ENCODE measurements around the gene OR2H1.
A peak's percentile ranks its signal among the peaks of the same experiment; 100 is the strongest.
"Not testable (repeated sequence)": the region's sequence is repeated elsewhere in the genome, so short reads cannot be mapped to it uniquely, and the experiment has no call there.

OR2H1 gene

DNA sequence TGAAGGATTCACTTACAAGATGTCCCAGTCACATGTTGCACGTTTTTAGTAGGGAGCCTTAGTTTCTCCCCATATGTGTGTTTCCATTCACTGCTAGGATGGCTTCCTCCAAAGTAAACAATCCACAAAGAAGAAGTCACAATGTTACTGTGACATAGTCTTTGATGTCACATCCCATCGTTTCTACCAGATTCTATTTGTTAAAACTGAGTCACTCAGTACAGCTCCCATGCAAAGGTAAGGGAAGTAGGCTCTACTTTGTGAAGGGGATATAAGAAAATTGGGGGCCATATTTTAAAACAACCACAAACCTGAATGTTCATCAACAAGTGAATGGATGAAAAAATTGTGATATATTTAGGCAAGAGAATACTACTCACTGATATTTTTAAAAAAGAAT lies at the start of gene OR2H1, which contains the start of gene OR11A1:
OR2H1 (plus strand) TSS at position 185 of the 400 bp plus-strand sequence. CDS start 4,615 bp downstream, outside the sequence.
OR11A1 (minus strand) TSS at position 101 of the 400 bp plus-strand sequence. CDS start 29,430 bp downstream, outside the sequence.
- DNase-seq = no peak

DNA sequence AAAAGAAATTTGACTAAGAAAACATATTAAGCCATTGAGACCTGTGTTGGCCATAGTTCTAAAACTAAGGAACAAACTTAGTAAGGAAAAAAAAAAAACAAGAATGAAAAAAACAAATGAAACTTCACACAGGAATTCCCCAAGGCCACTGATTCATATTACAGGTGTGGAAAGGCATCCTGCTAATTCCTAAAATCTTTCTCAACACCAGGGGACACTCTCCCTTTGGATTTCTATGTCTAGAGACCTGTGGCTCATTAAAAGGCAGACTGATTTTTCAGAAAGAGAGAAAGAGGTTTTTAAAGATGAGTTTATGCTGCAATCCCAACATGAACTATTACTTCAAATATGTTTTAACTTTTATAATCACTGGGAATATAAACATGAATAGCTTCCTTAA lies 42.4 kb upstream of the OR2H1 start, which contains the start of gene OR12D1:
OR12D1 (plus strand) TSS at position 341 of the 400 bp plus-strand sequence.
- DNase-seq = no peak

DNA sequence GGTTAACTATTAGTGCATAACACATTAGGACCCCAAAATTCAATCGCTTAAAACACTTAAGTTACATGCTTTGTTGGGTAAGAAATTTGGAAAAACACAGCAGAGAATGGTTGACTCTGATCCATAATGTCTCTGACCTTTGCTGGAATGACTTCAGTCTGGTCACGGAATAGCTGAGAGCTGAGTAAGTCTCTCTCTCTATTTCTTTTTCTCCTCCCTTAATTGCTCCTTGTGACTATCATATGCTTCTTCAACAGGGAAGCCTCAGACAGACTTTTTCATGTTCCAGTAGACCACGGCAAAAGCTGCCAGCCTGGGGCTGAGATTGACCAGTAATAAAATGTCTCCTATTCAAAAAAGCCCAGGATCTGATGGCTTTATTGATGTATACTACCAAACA lies 37.4 kb upstream of the OR2H1 start:
- no peak for DNase-seq

DNA sequence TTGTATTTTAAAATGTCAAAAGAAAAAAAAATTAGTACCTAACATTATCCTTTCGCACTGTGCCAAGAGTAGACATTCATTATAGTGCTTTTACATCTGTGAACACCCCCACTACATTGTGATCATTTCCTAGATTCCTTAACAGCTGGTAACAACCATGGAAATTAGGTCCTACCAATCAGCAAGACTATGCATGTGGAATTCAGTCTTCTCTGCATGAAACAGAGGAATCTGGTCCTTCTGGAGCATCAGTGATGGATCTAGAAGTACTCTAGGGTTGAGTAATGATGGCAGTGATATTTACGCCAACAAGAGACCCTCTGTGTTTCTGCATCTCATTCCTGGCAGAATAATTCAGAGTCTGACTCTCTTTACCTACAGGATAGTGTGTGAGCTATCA lies 32.8 kb upstream of the OR2H1 start:
- no peak for DNase-seq

DNA sequence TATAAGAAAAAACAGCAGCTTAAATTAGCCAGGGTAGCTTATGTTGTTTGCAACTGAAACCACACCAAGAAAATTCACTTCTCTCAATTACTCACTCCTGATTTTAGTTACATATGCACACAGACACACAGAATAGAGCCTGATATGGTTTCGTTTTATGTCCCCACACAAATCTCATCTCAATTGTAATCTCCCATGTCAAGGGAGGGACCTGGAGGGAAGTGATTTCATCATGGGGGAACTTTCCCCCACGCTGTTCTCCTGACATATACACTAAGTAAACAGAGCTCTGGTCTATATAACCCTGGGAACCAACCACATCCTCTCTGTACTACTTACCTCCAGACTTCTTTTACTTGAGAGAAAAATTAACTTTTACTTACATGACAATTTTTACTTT lies 32.4 kb upstream of the OR2H1 start:
- DNase-seq = no peak

DNA sequence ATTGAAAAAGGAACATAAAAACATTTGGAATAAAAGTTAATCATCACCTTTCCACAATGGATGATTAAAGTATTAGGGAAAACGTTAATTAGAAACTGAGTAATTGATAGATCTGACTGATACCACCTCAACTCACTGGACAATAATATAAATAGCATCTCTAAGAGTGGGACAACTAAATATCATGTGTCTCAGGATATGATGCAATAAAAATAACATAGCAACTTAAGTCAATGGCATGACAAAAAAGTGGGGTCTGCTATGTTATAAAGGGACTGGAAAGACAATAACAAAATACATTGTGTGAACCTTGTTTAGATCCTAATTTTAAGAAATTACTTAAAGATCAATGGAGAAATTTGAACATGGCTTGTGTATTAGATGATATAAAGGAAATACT lies 31.9 kb upstream of the OR2H1 start:
- no peak for DNase-seq

DNA sequence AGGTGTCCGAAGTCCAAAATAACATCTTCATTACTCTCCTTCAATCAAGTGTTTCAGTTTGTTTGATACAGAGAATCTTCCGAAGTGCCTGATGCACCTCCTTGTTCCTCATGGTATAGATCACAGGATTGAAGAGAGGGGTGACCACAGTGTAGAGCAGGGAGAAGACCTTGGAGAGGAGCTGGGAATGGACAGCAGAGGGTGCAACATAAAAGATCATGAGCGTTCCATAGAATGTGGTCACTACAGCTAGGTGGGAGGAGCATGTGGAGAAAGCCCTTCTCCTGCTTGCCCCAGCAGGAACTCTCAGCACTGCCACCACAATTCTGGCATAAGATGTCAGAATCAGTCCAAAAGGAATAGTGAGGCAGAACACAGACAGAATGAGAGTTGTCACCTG lies 30.3 kb upstream of the OR2H1 start:
- no peak for DNase-seq

DNA sequence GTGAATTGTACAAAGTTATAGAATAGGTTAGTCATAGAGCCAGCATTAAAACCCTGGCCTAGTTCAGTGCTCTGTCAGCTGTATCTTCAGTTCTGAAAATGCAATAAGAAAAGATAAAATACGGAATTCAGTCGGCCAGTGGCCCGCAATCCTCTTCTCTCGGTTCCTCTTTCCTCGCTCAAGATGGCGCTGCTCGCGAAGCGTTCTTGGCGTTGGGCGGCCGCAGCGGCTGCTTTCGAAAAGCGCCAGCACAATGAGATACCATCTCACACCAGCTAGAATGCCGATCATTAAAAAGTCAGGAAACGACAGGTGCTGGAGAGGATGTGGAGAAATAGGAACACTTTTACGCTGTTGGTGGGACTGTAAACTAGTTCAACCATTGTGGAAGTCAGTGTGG lies 20.2 kb upstream of the OR2H1 start:
- DNase-seq = not testable (repeated sequence)

DNA sequence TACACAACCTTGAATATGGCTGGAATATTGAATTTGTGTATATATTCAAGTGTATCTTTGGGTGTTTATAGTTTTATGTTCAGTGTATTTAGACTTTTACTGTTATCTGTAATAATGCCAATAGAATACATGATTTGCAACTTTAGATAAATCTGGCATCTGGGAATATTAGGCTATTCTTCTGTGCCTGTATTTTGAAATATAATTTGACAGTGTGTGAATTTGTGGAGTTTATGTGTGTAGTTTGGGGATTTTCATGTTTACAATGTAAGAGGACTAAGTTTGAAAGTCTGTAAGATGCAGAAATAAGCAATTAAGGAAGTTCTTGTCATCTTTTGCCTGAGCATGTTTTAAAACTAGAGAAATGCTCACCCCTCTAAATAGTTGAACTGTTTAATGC lies 17.9 kb upstream of the OR2H1 start, which contains the start of gene OR10C1:
OR10C1 (plus strand) TSS at position 301 of the 400 bp plus-strand sequence. CDS start 710 bp downstream, outside the sequence.
- DNase-seq = no peak

DNA sequence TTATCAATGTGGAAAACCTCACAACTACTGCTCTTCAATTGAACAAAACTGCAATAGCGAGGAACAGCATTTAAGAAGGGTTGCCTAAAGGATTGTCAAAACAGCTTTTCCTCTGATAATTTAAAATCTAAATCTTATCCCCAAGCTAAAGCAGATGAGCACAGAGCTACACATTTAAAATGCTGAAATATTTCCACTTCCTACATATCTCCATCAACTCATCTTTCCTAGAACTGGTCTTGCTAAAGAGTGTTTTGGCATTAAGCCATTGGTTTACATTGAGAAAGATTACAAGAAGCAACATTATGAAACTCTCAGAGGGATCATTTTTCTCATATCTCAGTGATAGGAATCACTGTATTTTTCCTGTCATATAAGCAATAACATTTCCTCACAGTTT lies 14.2 kb upstream of the OR2H1 start:
- DNase-seq = peak; percentile 55

DNA sequence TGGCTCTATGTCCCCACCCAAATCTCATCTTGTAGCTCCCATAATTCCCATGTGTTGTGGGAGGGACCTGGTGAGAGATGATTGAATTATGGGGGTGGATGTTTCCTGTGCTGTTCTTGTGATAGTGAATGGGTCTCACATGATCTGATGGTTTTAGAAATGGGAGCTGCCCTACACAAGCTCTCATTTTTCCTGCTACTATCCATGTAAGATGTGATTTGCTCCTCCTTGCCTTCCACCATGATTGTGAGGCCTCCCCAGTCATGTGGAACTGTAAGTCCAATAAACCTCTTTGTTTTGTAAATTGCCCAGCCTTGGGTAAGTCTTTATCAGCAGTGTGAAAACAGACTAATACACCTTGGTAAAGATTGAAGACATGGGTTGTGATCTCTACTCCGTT lies 12.9 kb upstream of the OR2H1 start:
- DNase-seq = not testable (repeated sequence)

DNA sequence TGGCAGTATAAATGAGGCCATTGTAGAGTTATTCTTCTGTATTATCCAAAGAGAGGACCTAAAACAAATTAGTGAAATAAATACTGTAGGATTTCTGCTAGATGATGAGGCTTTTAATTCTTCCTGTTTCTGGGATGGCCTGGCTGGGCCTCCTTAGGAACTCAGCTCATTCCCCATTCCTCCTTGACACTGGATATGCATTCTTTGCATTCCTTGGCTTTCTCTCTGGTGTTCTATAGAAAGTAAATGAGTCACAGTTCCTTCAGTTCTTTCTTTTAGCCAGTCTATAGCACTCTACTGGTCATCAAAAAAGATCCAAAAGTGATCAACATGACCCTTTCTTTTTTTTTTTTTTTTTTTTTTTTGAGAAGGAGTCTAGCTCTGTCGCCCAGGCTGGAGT lies 9.3 kb upstream of the OR2H1 start:
- DNase-seq = no peak

DNA sequence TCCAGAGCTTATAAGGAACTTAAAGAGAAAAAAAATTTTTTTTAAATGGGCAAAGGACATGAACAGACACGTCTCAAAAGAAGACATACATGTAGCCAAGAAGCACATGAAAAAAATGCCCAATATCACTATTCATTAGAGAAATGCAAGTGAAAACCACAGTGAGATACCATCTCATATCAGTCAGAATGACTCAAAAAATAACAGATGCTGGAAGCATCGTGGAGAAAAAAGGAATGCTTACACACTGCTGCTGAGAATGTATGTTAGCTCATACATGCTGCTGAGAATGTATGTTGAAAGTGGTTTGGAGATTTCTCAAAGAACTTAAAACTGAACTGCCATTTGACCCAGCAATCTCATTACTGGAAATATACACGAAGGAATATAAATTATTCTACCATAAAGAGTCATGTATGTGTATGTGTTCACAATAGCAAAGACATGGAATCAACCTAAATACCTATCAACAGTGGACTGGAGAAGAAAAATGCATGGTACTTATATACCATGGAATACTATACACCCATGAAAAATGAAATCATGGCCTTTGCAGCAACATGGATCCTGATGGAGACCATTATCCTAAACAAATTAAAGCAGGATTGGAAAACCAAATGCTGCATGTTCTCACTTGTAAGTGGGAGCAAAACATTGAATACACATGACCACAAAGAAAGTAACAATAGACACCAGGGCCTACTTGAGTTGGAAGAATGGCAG lies 5.3 kb upstream of the OR2H1 start:
- DNase-seq = no peak

DNA sequence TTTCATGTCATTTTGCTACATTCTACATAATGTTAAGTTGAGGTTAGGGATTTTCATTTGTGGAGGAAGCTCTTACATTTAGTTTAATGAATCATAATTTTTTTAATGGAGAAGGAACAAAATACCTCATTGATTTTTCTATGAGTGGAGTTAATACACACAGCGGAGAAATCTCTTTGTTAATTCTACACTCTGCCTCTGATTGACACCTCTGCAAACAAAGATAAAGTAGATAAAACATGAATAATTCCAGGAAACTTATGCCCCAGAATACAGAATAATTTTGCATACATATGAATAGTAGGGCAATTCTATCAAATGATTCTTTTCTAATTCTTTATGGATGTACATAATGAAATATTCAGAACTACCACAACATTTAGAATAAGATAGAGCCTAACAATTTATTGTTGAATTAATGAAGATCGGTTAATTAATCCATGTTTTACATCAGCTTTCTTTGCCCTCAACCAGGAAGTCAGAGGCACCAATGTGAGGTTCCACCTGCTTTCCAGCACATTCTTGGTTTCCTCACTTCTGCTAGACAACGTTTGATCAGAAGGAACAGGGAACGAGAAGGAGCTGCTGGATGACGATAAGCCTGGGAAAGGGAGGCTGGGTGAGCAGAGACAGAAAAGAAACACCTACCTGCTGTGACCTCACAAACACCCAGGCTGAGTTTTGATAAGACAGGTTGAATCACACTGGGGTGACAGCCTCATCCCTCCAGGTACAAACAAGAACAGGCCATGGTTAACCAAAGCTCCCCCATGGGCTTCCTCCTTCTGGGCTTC lies 4.3 kb downstream of the OR2H1 start:
- no peak for DNase-seq

DNA sequence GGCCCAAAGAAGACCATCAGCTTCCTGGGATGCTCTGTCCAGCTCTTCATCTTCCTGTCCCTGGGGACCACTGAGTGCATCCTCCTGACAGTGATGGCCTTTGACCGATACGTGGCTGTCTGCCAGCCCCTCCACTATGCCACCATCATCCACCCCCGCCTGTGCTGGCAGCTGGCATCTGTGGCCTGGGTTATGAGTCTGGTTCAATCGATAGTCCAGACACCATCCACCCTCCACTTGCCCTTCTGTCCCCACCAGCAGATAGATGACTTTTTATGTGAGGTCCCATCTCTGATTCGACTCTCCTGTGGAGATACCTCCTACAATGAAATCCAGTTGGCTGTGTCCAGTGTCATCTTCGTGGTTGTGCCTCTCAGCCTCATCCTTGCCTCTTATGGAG lies 5.1 kb downstream of the OR2H1 start:
- no peak for DNase-seq

DNA sequence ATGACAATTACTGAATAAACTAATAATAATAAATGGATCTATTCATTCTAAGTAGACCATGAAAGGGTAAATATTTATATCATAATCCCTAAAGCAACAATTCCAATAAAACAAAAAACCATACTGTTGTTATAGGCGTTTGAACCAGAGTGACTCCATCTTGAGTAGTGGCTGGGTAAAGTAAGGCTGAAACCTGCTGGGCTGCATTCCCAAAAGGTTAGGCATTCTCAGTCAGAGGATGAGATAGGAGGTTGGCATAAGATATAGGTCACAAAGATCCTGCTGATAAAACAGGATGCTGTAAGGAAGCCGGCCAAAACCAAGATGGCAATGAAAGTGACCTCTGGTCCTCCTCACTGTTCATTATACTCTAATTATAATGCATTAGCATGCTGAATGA lies 8.3 kb downstream of the OR2H1 start:
- DNase-seq = no peak

DNA sequence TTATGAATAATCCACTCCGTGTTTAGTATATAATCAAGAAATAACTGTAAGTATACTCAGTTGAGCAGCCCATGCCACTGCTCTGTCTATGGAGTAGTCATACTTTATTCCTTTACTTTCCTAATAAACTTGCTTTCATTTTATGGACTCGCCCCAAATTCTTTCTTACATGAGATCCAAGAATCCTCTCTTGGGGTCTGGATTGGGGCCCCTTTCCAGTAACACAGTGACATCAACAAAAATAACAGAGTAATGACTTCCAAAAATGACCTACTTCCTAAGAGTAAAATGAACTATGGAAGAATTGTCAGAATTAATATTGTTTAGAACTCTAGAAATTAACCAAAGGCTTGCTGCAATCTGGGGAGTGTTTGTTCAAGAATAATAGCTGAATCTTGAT lies 8.8 kb downstream of the OR2H1 start:
- no peak for DNase-seq

DNA sequence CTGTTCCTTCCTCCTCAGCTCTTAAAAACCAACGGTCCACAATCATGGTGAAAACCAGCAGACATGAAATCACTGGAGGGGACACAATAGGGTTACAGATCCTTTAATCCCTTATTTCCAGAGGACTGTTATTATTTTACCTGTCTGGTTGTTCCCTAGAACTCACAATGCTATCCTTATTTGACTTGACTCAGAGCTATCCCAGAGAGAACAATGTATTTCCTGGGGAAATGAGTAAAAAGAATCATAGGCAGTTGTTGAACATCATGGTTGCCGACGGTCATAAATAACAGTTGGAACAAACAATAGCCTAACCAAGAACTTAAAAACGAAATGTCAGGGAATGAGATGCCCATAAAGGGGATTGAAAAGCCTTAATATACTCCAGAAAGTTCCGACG lies 9.3 kb downstream of the OR2H1 start:
- no peak for DNase-seq

DNA sequence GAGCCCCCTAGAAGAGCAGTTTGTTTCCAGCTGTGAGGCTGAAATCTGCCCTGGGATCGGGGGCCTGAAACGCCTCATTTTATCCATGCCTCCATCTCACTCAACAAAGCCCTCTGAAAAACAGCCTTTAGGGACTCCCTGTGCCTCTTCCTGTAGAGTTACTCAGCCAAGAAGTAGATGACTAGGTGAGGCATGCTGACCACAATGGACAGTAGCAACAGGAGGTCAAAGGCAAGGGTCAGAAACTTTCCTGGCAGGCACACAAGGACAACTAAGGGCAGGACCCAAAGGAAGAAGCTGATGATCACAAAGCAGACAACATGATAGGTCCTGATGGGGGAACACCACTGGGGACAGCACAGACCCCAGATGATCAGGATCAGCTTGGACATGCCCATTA lies 18.0 kb downstream of the OR2H1 start:
- DNase-seq = no peak

DNA sequence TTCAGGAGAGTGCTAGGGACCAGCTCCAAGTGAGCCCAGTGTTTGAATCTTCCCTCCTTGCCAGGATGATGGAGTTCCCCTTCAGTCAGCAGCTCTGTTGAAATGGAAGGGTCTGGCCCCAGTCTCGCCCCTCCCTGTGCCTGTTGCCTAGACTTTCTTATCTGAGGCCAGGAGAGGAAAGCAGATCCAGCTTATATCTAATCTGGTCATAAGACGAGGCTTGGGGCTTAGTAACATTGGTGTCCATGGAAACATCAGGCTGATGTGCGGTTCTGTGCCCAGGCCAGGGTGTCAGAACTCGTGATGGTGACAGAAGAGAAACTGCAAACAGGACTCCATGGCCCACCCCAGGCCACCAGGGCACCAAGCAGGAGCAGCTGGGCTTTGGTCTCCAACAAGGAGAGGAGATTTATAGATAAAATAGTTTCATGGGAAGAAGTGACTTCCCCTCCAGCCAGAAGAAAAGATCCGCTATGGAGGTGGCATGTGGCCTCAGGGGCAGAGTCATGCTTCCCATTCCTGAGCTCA lies 21.0 kb downstream of the OR2H1 start:
- DNase-seq = no peak

DNA sequence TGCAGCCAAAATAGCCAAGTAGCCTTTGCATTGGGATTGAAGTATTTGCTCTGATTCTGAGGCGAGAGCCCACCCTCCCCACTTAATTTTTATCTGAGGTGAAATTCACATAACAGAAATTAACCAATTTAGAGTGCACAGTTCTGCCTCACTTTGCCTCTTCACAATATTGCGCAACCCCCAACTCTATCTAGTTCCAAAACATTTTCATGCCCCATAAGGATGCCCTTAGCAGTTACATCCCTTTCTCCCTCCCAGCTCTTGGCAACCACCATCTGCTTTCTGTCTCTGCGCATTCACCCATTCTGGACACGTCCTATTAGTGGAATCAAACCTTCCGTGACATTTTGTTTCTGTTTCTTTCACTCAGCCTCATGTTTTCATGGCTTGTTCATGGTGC lies 21.8 kb downstream of the OR2H1 start:
- no peak for DNase-seq

DNA sequence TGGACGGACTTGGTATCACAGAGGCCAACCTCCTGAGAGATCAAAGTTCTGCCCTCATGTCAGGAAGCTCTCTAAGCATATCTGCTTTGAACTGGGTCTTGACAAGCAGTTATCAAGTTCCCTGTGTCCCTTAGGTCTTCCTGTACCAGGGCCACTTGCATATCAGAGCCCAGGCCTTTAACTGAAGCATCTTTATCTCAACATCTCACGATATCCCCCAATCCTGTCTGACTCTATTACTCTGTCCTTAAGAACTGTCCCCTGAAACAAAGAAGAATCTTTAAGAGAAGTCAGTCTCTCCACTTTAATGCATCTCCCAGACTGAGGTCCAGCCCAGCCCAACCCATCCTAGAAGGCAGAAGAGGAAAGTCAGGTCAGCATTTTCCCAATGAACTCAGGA lies 22.6 kb downstream of the OR2H1 start:
- no peak for DNase-seq

DNA sequence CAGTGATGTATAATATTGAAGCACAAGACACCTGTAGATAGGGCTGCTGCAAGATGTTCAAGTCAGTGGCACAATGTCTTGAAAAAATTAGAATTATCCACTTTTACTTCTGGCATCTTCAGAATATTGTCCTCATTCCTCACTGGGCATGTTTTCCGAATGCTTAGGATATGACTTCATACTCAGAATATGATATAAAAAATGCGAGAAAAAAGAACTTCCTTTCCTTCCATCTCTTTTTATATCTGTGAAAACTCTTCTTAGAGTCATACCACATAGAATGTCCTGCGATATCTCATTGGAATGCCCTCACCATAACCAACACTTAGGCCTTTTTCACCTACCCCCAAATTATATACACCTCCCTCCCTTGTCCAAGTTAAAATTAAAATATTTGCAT lies 26.2 kb downstream of the OR2H1 start:
- DNase-seq = no peak

DNA sequence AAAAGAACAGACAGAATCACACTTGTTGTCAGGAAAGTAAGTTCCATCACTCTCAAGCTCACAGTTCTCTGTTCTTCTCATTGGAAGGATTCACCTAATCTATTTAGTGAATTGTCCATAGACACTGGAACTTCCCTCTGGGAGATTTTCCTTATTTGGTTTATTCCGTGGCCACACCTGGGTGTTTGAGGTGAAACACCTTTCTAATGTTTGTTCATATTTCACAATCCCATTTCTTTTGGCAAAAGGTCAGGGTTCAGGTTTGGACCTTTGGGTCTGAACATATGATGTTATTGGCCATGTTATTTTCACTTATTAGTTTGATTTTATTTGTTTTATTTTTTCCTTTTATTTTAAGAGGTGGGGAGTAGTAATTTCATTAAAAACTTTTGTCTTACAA lies 26.8 kb downstream of the OR2H1 start:
- no peak for DNase-seq
